ENCODE data around the gene DPH5. TPM values are rescaled to one million over a fixed set of nuclear protein-coding genes. Genes with fewer than 3 reads are reported as not detected.

The DPH5 gene
- total and polyA plus RNA-seq, 10 of the 15 experiments (the other 5 are each of a cell fraction or from before 2014, with no cell fraction given): 44.1 to 95.7 (median 66.4) TPM

DNA sequence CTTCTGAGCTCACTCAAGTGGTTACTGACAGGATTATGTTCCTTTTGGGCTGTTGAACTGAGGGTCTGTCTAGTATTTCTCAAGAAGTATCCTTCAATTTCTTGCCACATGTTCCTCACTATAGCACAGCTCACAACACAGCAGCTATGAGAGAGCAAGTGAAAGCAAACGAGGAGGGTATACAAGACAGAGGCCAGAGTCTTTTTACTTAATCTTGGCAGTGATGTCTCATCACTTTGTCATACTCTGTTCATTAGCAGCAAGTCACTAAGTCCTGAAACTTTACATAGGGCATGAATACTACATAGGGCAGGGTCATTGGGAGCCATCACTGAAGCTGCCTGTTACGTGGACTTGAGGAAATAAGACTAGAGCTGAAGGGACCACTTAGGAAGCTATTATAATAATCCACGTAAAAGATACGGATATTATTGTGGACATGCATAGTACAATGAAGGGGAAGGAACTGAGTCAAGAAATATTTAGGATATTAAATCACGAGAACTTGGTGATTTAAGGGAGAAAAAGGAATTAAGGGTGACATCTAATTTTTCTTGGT lies 66.0 kb downstream of the DPH5 start:
- ChIA-PET RAD21 (ENCODE audit: unreplicated experiment) (no interaction called here), SMC1A (ENCODE audit: uncharacterized antibody, unreplicated experiment) (interaction anchor here (0.6 to 1.9 kb wide), 10 partner anchors 9 to 328 kb away, joined by 3 to 4 read pairs (median 3); no protein-coding TSS in a partner anchor), POLR2A (no interaction called here), CTCF (interaction anchor here (0.5 to 1.5 kb wide), 6 partner anchors 11 to 117 kb away, joined by 3 to 4 read pairs (median 3); no protein-coding TSS in a partner anchor)
- H3K27ac ChIP-seq (ENCODE audit: control insufficient read depth, insufficient read depth): no peak overlapping the region
- no peaks in the 10 kb centered on the region; a peak in 1 of 4 replicates for H3K36me3 ChIP-seq (ENCODE audit: control insufficient read depth in 2 of 2, insufficient read depth in 2 of 2, low read length in 1 of 2)
- H4K20me1 ChIP-seq (ENCODE audit: control insufficient read depth, insufficient read depth): no peaks in the 10 kb centered on the region
- ATAC-seq (no peak; the same call in 2 of the 3 replicates), FAIRE-seq (no peak), DNase-seq (ENCODE audit: low read depth, low spot score) (no peak)
- no peaks in the 10 kb centered on the region for H3K4me1 ChIP-seq (ENCODE audit: control insufficient read depth, insufficient read depth, low read length)
- in situ Hi-C loops (cut with MboI): no loop called here
- no peak overlapping the region for H2AFZ ChIP-seq (ENCODE audit: control insufficient read depth, low read depth, low read length)
- TF ChIP-seq, protein P1, sequence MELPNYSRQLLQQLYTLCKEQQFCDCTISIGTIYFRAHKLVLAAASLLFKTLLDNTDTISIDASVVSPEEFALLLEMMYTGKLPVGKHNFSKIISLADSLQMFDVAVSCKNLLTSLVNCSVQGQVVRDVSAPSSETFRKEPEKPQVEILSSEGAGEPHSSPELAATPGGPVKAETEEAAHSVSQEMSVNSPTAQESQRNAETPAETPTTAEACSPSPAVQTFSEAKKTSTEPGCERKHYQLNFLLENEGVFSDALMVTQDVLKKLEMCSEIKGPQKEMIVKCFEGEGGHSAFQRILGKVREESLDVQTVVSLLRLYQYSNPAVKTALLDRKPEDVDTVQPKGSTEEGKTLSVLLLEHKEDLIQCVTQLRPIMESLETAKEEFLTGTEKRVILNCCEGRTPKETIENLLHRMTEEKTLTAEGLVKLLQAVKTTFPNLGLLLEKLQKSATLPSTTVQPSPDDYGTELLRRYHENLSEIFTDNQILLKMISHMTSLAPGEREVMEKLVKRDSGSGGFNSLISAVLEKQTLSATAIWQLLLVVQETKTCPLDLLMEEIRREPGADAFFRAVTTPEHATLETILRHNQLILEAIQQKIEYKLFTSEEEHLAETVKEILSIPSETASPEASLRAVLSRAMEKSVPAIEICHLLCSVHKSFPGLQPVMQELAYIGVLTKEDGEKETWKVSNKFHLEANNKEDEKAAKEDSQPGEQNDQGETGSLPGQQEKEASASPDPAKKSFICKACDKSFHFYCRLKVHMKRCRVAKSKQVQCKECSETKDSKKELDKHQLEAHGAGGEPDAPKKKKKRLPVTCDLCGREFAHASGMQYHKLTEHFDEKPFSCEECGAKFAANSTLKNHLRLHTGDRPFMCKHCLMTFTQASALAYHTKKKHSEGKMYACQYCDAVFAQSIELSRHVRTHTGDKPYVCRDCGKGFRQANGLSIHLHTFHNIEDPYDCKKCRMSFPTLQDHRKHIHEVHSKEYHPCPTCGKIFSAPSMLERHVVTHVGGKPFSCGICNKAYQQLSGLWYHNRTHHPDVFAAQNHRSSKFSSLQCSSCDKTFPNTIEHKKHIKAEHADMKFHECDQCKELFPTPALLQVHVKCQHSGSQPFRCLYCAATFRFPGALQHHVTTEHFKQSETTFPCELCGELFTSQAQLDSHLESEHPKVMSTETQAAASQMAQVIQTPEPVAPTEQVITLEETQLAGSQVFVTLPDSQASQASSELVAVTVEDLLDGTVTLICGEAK (IDR thresholded peaks at IDR 0.05; ENCODE audit: borderline replicate concordance): no peak
- TF ChIP-seq NBN (IDR thresholded peaks at IDR 0.05): no peak
- TF ChIP-seq SUPT20H (IDR thresholded peaks at IDR 0.05; ENCODE audit: borderline replicate concordance, control insufficient read depth, low read depth, low read length): no peak
- TF ChIP-seq JUND (IDR thresholded peaks at IDR 0.05; ENCODE audit: low read depth, low read length): no peak
- TF ChIP-seq SMARCA5 (IDR thresholded peaks at IDR 0.05): no peak
- no peak for TF ChIP-seq NFYB (IDR thresholded peaks at IDR 0.05; ENCODE audit: insufficient read depth, low read depth, low read length)
- TF ChIP-seq HCFC1 (IDR thresholded peaks at IDR 0.05; ENCODE audit: low read length): no peak
- TF ChIP-seq NFYA (IDR thresholded peaks at IDR 0.05; ENCODE audit: borderline replicate concordance, low read depth, low read length): no peak
- no peak for TF ChIP-seq GABPA (IDR thresholded peaks at IDR 0.05; ENCODE audit: low read depth)
- no peak for TF ChIP-seq EP300 (IDR thresholded peaks at IDR 0.05; ENCODE audit: borderline replicate concordance in 1 of 2, control insufficient read depth in 1 of 2, low read depth in 2 of 2, low read length in 2 of 2)
- TF ChIP-seq CHD1 (IDR thresholded peaks at IDR 0.05; ENCODE audit: low read depth, low read length): no peak
- no peak for TF ChIP-seq LARP7 (IDR thresholded peaks at IDR 0.05)
- no peak for TF ChIP-seq TARDBP (IDR thresholded peaks at IDR 0.05; ENCODE audit: borderline replicate concordance)
- no peak for TF ChIP-seq CHD4 (IDR thresholded peaks at IDR 0.05)
- no peak overlapping the region for H3K4me3 ChIP-seq
- H3K4me2 ChIP-seq (ENCODE audit: control insufficient read depth, insufficient read depth): no peak overlapping the region
- intact Hi-C loops (cut with micrococcal nuclease; ENCODE audit: unreplicated experiment): no loop called here
- H3K9me3 ChIP-seq (replicated peaks; ENCODE audit: control insufficient read depth, insufficient read depth, low read length): no peaks in the 10 kb centered on the region
- no peaks in the 10 kb centered on the region for H3K27me3 ChIP-seq (replicated peaks in 1 of 2; ENCODE audit: control insufficient read depth in 2 of 2, insufficient read depth in 2 of 2, low read length in 1 of 2)
- 91% methylated on average over 5 of the region's 5 CpGs for WGBS (ENCODE audit: insufficient coverage, insufficient replicate concordance, low lambda C conversion rate, missing lambda C conversion rate)
- no peaks in the 10 kb centered on the region for H3K79me2 ChIP-seq (ENCODE audit: control insufficient read depth, insufficient read depth, low read length)
- no TSS peak for BruUV-seq (replicated peaks)
- no peak overlapping the region for H3K9ac ChIP-seq (ENCODE audit: control insufficient read depth, insufficient read depth, low read length)

All from GM12878 (cell line).